ENCODE results near the gene CTDSP2.

DNA sequence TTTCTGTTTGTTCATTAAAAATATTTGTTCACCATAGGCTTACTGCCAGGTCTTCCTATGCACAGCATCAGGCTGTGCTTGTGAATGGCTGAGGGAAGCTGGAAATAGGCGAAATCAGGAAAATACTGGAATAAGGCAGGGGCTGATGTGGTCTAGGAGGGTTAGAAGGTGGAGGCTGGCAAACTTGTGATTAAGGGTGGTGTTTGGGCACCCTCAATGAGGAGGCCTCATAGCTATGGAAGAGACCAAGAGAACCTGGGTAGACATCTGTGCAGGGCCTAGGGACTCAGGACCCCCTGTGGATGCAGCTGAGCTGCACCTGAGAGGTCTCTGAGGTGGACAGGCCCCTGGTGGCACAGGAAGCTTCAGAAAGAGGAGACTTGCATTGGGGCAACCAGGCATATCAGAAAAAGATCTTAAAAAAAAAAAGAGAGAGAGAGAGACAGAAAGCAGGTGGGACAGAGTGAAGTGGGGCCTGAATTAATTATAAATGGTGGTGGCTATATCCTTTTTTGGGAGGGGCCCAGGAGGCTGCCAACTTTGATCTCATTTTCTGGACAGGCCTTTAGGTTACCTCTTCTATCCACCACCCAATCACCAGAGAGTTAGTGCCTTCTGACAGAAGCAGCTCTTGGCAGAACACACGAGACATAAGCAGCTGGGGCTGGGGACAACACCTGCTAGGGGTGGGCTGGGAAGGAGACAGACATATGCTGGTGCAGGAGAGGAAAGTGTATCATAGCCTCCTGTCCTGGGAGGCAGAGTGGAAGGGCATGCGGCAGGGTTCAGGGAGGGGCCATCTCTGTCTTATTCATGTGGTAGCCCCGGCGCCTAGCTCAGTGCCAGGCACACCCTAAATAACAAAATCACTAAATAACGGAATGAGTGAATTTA lies 48.1 kb upstream of the CTDSP2 start:
- TF ChIP-seq, protein P1, sequence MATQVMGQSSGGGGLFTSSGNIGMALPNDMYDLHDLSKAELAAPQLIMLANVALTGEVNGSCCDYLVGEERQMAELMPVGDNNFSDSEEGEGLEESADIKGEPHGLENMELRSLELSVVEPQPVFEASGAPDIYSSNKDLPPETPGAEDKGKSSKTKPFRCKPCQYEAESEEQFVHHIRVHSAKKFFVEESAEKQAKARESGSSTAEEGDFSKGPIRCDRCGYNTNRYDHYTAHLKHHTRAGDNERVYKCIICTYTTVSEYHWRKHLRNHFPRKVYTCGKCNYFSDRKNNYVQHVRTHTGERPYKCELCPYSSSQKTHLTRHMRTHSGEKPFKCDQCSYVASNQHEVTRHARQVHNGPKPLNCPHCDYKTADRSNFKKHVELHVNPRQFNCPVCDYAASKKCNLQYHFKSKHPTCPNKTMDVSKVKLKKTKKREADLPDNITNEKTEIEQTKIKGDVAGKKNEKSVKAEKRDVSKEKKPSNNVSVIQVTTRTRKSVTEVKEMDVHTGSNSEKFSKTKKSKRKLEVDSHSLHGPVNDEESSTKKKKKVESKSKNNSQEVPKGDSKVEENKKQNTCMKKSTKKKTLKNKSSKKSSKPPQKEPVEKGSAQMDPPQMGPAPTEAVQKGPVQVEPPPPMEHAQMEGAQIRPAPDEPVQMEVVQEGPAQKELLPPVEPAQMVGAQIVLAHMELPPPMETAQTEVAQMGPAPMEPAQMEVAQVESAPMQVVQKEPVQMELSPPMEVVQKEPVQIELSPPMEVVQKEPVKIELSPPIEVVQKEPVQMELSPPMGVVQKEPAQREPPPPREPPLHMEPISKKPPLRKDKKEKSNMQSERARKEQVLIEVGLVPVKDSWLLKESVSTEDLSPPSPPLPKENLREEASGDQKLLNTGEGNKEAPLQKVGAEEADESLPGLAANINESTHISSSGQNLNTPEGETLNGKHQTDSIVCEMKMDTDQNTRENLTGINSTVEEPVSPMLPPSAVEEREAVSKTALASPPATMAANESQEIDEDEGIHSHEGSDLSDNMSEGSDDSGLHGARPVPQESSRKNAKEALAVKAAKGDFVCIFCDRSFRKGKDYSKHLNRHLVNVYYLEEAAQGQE (IDR thresholded peaks at IDR 0.05; ENCODE audit: low read depth): no peak
- TF ChIP-seq TCF7L2 (IDR thresholded peaks at IDR 0.05; ENCODE audit: borderline replicate concordance, extremely low read depth, insufficient read depth, insufficient read length): no peak
- no peak for TF ChIP-seq CEBPB (IDR thresholded peaks at IDR 0.05; ENCODE audit: low read depth)
- no peak for TF ChIP-seq SIN3A (IDR thresholded peaks at IDR 0.05; ENCODE audit: low read depth)
- TF ChIP-seq, protein P2, sequence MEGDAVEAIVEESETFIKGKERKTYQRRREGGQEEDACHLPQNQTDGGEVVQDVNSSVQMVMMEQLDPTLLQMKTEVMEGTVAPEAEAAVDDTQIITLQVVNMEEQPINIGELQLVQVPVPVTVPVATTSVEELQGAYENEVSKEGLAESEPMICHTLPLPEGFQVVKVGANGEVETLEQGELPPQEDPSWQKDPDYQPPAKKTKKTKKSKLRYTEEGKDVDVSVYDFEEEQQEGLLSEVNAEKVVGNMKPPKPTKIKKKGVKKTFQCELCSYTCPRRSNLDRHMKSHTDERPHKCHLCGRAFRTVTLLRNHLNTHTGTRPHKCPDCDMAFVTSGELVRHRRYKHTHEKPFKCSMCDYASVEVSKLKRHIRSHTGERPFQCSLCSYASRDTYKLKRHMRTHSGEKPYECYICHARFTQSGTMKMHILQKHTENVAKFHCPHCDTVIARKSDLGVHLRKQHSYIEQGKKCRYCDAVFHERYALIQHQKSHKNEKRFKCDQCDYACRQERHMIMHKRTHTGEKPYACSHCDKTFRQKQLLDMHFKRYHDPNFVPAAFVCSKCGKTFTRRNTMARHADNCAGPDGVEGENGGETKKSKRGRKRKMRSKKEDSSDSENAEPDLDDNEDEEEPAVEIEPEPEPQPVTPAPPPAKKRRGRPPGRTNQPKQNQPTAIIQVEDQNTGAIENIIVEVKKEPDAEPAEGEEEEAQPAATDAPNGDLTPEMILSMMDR (IDR thresholded peaks at IDR 0.05 in 2 of 3, conservative IDR thresholded peaks at IDR 0.05 in 1 of 3; ENCODE audit: borderline replicate concordance in 1 of 3, insufficient read depth in 1 of 3, low read depth in 2 of 3, low read length in 2 of 3): no peak
- TF ChIP-seq POLR2AphosphoS5 (IDR thresholded peaks at IDR 0.05; ENCODE audit: low read depth, low read length): no peak
- no peak for TF ChIP-seq YY1 (IDR thresholded peaks at IDR 0.05; ENCODE audit: extremely low read depth, insufficient replicate concordance, low read depth, low read length)
- no peak for TF ChIP-seq POLR2A (IDR thresholded peaks at IDR 0.05; ENCODE audit: borderline replicate concordance, extremely low read depth, insufficient read depth, insufficient read length)
- TF ChIP-seq JUND (IDR thresholded peaks at IDR 0.05): no peak

Data from HCT116 (cell line).